H54 (cell line): ENCODE results near the gene LY6G6C.

Source experiments
- DNase-seq: peaks from one replicate; pipeline ENCODE4 v3.0.0; 2011; ENCODE audit warnings: low spot score, mixed read lengths; ENCODE audit not compliant: insufficient read length
- FAIRE-seq: peaks from 3 replicates; lab custom pipeline; 2011; peaks lifted over from hg19 to GRCh38; lab: Jason Lieb, UNC
- POLR2A ChIP-seq: IDR thresholded peaks from 2 replicates; pipeline ENCODE4 v1.6.1; 2011; ENCODE audit warnings: low read depth, mild to moderate bottlenecking, low read length

The LY6G6C gene

GRCh38 chr6:31737315-31737990 lies 15.9 kb upstream of the LY6G6C start:
- DNase-seq (no peak), FAIRE-seq (no peak)
- TF ChIP-seq POLR2A, result no peak

DNA sequence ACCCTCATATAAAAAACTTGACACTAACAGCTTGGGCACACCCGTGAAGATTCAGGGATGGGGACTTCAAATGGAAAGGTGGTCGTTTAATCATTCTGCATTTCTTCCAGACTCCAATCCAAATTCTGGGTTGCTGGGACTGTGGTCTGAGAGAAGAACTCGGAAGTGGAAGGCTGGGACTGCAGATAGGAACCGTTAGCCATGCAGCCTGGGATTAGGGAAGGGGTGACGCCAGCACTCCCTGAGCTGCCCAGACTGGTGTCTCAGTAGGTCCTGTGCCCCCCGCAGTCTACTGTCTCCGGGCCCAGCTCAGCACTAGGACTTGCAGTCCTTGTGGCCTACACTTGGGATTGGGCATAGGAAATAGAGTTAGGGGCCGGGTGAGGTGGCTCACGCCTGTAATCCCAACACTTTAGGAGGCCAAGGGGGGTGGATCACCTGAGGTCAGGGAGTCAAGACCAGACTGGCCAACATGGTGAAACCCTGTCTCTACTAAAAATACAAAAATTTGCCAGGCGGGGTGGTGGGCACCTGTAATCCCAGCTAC lies 15.3 kb upstream of the LY6G6C start:
- no peak for TF ChIP-seq POLR2A
- no peak for DNase-seq
- no peak for FAIRE-seq

DNA sequence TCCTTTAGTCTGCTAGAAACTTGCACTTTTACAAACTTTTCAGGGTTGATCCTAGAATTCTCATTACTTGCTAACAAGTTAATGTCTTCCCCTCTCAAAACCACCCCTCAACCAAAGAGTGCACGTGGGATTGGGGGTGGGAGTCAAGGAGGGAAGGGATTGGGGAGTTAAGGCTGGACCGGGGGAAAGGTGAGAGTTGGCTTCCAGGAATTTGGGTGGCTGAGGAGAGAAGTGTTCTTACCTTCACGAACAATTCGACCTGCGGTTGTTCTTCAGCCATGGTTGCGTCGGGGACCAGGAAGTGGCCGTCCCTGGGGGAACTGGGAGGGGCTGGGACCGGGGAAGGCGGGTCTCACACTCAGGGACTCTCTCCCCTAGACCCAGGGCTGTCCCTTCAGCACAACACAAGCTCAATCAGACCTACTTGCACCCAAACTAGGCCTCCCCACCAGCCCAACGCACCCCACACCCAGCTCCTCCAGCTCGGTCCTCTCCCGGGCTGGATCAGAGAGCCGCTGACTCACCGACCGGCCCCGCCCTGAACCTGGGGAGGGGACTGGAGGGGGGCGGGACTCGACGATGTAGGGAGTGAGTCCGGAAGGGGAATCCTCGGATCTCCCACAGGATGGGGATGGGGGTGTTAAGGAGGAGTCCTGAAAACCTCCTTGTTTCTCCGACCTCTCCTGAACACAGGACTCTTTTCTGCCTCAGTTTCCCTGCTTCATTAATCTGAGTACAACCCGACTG lies 14.6 kb upstream of the LY6G6C start, which contains the start of gene CLIC1:
Gene CLIC1 (minus strand): TSS at position 510 of the 747 bp plus-strand sequence. CDS start 230 bp downstream, at position 280.
- TF ChIP-seq POLR2A, result peak; percentile 88
- FAIRE-seq (no peak), DNase-seq (peak; percentile 75)

GRCh38 chr6:31734821-31735406 lies 13.4 kb upstream of the LY6G6C start:
- DNase-seq (peak; percentile 69), FAIRE-seq (no peak)

DNA sequence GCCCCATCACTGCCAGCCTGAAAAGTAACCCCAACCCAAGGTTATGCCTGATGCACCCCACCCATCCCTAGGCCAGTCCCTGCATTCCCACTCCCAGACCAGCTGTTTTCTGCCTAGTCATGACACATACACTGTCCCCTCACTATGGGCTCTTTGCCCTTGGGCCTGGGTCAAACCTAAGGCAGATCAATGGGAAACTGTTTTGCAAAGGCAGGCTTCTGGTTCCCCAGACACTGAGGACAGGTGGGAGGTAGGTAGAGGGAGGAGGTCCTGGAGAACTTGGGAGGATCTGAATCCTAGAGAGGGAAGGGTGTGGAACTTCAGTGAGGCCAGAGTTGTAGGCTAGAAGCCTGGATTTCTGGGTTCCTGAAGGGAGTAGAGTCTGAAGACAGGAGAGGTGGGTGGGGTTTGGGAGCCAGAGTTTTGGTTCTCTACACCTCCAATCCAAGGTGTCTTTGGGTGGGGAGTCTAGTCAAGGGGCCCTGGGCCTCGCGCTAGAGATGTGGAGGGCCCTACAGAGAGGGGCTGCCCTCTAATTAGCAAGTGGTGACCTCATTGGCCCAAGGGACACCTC lies 12.8 kb upstream of the LY6G6C start:
- TF ChIP-seq POLR2A, result no peak
- DNase-seq (no peak), FAIRE-seq (no peak)

More at GRCh38 chr6:31734821-31735406, 13.4 kb upstream of the LY6G6C start:
- TF ChIP-seq POLR2A, result peak; percentile 53; the same call in 1 of the 2 replicates

DNA sequence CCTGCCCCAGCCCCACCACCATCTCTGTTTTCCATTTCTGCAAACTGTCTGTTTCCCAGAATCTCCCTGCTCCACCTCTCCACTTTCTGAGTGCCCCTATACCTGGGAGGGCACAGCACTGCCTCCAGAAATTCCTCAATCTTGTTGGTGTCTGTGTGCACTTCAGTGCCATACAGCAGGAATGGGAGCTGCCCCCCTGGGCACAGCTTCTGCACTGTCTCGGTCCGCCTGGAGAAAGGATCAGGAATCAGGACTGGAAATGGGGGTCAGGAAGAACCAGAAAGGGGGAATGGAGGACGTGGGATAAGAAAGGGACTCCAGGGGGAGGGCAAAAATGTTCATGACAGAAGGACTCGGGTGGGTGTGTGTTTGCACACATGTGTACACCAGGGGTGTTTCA lies 12.2 kb upstream of the LY6G6C start:
- FAIRE-seq, result no peak
- TF ChIP-seq POLR2A, result no peak
- no peak for DNase-seq

DNA sequence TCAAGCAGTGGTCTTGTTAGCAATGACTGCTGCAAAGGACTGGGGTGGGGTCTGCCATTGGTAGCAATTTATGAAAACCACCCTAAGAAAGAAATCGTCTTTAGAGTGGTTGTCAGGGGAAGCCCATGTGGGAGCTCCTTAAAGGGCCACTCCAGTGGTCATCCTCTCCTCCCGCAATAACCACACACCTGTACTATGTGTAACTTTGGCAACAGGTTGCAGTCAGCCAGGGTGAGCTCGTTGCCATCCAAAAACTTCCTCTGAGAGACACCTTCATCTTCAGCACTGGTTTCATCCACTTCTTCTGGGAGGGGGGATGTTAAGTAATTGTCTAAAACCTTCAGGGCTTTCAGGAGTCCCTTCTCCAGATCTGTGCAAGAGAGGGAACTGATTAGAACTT lies 10.5 kb upstream of the LY6G6C start:
- no peak for TF ChIP-seq POLR2A
- no peak for FAIRE-seq
- no peak for DNase-seq

GRCh38 chr6:31730631-31731086 lies 9.1 kb upstream of the LY6G6C start:
- FAIRE-seq (no peak), DNase-seq (no peak)
- no peak for TF ChIP-seq POLR2A

GRCh38 chr6:31729979-31730630 lies 8.6 kb upstream of the LY6G6C start:
- no peak for FAIRE-seq
- peak; percentile 48; the same call in 1 of the 2 replicates for TF ChIP-seq POLR2A
- DNase-seq, result peak; percentile 63

DNA sequence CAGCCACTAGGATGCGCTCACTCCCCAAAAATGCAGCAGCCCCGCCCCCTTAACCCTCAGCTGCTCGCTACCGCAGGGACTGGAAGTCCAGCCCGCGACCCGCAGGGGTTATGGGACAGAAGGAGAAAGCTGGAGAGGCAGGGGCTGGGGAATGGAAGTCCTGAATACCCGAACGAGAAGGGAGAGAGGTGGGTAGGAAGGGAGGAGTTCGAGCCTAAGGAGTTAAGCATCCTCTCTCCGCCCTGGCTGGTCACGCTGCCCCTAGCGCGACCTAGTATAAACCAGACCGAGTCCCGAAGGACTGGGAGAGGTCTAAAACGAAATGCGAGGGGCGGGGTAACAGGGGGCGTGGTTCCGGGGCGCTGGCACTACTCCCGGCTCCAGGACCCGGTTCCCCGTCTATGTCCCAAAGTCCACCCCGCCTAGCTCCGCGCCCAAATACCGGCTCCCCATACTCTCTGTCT lies 8.0 kb upstream of the LY6G6C start:
- FAIRE-seq (no peak), DNase-seq (peak; percentile 86)
- peak; percentile 59 for TF ChIP-seq POLR2A

DNA sequence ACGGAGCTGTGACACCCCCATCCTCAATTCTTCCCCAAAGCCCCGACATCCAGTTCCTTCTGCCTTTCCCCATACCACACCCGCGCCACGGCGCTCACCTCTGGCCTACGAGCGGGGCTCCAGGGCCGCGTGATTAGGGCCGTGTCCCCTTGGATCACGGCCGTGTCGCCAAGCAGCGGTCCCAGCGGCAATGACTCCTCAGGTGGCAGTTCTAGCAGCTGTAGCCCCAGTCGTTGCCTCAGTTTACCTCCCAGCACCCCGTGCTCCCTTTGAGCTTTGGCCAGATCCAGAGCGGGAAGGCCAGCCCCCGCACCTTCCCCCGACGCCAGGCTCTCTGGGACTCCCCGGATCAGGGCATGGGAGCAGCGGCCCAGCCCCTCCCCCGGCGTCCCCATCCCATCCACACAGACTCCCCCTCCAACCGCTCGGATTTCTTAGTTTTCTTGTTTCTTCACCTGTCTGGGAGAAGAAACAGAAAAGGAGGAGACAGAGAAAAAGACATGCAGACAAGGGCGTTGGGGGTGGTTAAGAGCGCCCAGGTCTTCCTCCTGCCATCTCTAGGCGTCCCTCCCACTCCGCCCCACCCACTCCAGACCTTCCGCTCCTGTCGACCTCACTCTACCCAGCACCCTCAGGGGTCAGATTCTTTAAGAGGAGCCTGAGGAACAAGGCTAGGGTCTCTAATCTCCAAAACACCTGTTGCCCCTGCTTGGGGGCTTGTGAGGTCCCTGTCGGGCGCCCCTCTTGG lies 7.4 kb upstream of the LY6G6C start, which contains the start of gene DDAH2:
Gene DDAH2 (minus strand): TSS at position 533 of the 748 bp plus-strand sequence. CDS start 138 bp downstream, at position 395.
- DNase-seq, result peak; percentile 55
- no peak for FAIRE-seq
- no peak for TF ChIP-seq POLR2A
